OCI-LY7 (cell line): Measurements from ENCODE around the gene KANSL1L.

Experiments
- CTCF ChIP-seq: fragments of 200-600 bp; sonication (generic); conservative IDR thresholded peaks from 2 replicates; pipeline ENCODE4 v1.5.1; 2014; ENCODE audit warnings: mild to moderate bottlenecking, antibody characterized with exemption, low read length, moderate library complexity, mixed read lengths
- EZH2phosphoT487 ChIP-seq: fragments of 200-600 bp; sonication (generic); IDR thresholded peaks from 2 replicates; pipeline ENCODE4 v1.6.1; 2018; ENCODE audit warnings: low read depth, borderline replicate concordance, mild to moderate bottlenecking, mixed run types, antibody characterized with exemption, low read length, moderate library complexity, mixed read lengths

- TF ChIP-seq CTCF (no peak), EZH2phosphoT487 (no peak)
Measured at GRCh38 chr2:210038078-210038477, 133.1 kb downstream of the KANSL1L start.
